ENCODE measurements around the gene GNB1L. TPM values are rescaled to one million over a fixed set of nuclear protein-coding genes. Genes with fewer than 3 reads are reported as not detected.

Gene GNB1L
- polyA plus RNA-seq, 1 donor from 2014 or later, result 16.5 TPM

DNA sequence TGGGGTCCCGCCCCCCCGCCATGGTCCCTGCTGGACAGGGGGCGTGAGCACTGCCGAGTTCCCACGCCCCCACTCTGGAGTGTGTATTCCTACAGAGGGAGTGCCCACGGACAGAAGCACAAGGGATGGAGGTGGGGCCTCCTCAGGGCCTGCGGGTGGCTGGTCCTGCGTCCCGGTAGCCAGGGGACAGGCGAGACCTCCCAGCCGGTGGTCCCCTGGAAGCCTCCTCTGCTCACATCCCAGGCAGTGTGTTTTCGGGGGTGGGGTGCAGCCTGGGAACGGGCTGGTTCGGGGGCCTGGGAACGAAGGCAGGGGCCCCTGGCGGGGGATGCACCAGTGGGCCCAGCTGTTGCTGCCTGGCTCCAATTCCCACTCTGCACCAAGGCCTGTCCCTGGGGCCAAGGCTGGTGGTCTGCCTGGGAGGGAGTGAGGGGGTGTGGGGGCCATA is 115.2 kb downstream of the GNB1L start:
- H3K9ac ChIP-seq (ENCODE audit: low read length), result no peak overlapping the region
- no peak for TF ChIP-seq MXI1 (conservative IDR thresholded peaks at IDR 0.05; ENCODE audit: poor library complexity, severe bottlenecking)
- TF ChIP-seq POLR2AphosphoS5 (IDR thresholded peaks at IDR 0.05), result no peak
- TF ChIP-seq, protein P1, sequence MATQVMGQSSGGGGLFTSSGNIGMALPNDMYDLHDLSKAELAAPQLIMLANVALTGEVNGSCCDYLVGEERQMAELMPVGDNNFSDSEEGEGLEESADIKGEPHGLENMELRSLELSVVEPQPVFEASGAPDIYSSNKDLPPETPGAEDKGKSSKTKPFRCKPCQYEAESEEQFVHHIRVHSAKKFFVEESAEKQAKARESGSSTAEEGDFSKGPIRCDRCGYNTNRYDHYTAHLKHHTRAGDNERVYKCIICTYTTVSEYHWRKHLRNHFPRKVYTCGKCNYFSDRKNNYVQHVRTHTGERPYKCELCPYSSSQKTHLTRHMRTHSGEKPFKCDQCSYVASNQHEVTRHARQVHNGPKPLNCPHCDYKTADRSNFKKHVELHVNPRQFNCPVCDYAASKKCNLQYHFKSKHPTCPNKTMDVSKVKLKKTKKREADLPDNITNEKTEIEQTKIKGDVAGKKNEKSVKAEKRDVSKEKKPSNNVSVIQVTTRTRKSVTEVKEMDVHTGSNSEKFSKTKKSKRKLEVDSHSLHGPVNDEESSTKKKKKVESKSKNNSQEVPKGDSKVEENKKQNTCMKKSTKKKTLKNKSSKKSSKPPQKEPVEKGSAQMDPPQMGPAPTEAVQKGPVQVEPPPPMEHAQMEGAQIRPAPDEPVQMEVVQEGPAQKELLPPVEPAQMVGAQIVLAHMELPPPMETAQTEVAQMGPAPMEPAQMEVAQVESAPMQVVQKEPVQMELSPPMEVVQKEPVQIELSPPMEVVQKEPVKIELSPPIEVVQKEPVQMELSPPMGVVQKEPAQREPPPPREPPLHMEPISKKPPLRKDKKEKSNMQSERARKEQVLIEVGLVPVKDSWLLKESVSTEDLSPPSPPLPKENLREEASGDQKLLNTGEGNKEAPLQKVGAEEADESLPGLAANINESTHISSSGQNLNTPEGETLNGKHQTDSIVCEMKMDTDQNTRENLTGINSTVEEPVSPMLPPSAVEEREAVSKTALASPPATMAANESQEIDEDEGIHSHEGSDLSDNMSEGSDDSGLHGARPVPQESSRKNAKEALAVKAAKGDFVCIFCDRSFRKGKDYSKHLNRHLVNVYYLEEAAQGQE (IDR thresholded peaks at IDR 0.05; ENCODE audit: borderline replicate concordance), result no peak
- TF ChIP-seq EP300 (conservative IDR thresholded peaks at IDR 0.05; ENCODE audit: poor library complexity, severe bottlenecking), result no peak
- no peak for TF ChIP-seq RAD21 (conservative IDR thresholded peaks at IDR 0.05)
- H3F3A ChIP-seq (ENCODE audit: insufficient read depth, low read length, poor library complexity, severe bottlenecking), result no peaks in the 10 kb centered on the region
- H2AFZ ChIP-seq (ENCODE audit: low read depth, low read length), result no peak overlapping the region
- H3K27me3 ChIP-seq (ENCODE audit: insufficient read depth, low read depth, low read length), result no peaks in the 10 kb centered on the region
- no peak overlapping the region for H3K27ac ChIP-seq (ENCODE audit: low read length)
- no peaks in the 10 kb centered on the region for H3K9me3 ChIP-seq (ENCODE audit: low read length)
- no peaks in the 10 kb centered on the region for H3K79me2 ChIP-seq (replicated peaks; ENCODE audit: insufficient read depth, low read length)
- no peak overlapping the region for H3K4me3 ChIP-seq (ENCODE audit: low read length)
- H3K9me2 ChIP-seq (ENCODE audit: insufficient read depth, low read length), result no peaks in the 10 kb centered on the region
- no peak overlapping the region for H3K4me2 ChIP-seq (ENCODE audit: low read length)
- no peaks in the 10 kb centered on the region for H3K36me3 ChIP-seq (ENCODE audit: insufficient read depth, low read length)
- H4K20me1 ChIP-seq (ENCODE audit: insufficient read depth), result no peaks in the 10 kb centered on the region

DNA sequence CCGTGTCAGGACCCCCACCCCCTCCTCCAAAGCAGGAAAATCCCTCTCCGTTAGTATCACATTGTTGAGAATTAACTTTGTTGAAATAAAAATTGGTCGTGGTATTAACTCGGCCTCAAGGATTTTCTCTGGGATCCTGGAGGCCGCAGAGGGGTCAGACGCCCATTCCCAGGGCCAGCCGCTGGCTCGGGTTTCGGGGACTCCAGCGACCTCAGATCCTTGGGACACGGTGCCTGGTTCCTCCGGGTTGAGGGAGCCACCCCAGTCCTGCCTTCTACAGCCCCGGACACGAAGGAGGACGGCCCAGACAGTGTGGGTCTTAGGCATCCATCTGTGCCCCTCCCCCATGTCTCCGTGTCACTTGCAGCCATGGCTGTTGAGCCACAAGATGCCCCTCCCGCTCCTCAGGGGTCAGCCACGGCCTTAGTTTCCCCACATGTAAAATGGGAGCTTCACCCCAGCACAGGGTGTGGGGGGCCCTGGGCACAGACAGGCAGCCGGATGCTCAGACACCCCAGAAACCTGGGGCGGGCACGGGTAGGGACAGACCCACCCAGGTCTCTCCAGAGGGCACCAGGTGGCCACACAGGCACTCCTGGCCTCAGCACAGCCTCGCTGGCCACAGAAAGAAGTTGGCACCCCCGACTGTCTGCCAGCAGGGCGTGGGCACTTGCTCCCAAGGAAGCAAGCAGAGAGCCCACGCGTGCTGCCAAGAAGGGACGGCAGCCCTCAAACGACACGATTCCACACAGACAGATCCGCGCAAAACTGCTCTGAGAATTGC is 115.8 kb downstream of the GNB1L start:
- Histone ChIP-seq H3K4me3 (ENCODE audit: low read length) (no peak overlapping the region), H3K27ac (ENCODE audit: low read length) (no peak overlapping the region), H3K4me2 (ENCODE audit: low read length) (no peak overlapping the region), H4K20me1 (ENCODE audit: insufficient read depth) (no peaks in the 10 kb centered on the region), H3K79me2 (replicated peaks; ENCODE audit: insufficient read depth, low read length) (no peaks in the 10 kb centered on the region), H3K36me3 (ENCODE audit: insufficient read depth, low read length) (no peaks in the 10 kb centered on the region), H3K9me3 (ENCODE audit: low read length) (no peaks in the 10 kb centered on the region), H3K27me3 (ENCODE audit: insufficient read depth, low read depth, low read length) (no peaks in the 10 kb centered on the region), H3F3A (ENCODE audit: insufficient read depth, low read length, poor library complexity, severe bottlenecking) (no peaks in the 10 kb centered on the region), H2AFZ (ENCODE audit: low read depth, low read length) (no peak overlapping the region), H3K9me2 (ENCODE audit: insufficient read depth, low read length) (no peaks in the 10 kb centered on the region), H3K9ac (ENCODE audit: low read length) (no peak overlapping the region)
- TF ChIP-seq MXI1 (conservative IDR thresholded peaks at IDR 0.05; ENCODE audit: poor library complexity, severe bottlenecking) (no peak), RAD21 (conservative IDR thresholded peaks at IDR 0.05) (no peak), SMC3 (conservative IDR thresholded peaks at IDR 0.05; ENCODE audit: poor library complexity) (no peak), TAF1 (IDR thresholded peaks at IDR 0.05; ENCODE audit: low read depth) (no peak), POLR2AphosphoS5 (IDR thresholded peaks at IDR 0.05) (no peak), EZH2 (IDR thresholded peaks at IDR 0.05; ENCODE audit: borderline replicate concordance, insufficient read depth, low read length, poor library complexity, severe bottlenecking) (no peak), EP300 (conservative IDR thresholded peaks at IDR 0.05; ENCODE audit: poor library complexity, severe bottlenecking) (no peak)
- TF ChIP-seq, protein P1 (IDR thresholded peaks at IDR 0.05; ENCODE audit: borderline replicate concordance), result no peak
- TF ChIP-seq, protein P2, sequence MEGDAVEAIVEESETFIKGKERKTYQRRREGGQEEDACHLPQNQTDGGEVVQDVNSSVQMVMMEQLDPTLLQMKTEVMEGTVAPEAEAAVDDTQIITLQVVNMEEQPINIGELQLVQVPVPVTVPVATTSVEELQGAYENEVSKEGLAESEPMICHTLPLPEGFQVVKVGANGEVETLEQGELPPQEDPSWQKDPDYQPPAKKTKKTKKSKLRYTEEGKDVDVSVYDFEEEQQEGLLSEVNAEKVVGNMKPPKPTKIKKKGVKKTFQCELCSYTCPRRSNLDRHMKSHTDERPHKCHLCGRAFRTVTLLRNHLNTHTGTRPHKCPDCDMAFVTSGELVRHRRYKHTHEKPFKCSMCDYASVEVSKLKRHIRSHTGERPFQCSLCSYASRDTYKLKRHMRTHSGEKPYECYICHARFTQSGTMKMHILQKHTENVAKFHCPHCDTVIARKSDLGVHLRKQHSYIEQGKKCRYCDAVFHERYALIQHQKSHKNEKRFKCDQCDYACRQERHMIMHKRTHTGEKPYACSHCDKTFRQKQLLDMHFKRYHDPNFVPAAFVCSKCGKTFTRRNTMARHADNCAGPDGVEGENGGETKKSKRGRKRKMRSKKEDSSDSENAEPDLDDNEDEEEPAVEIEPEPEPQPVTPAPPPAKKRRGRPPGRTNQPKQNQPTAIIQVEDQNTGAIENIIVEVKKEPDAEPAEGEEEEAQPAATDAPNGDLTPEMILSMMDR (IDR thresholded peaks at IDR 0.05; ENCODE audit: poor library complexity, severe bottlenecking), result no peak
